SH-SY5Y (cell line): ENCODE data around the gene GABARAP.

ENCODE experiments used
- GATA2 ChIP-seq: IDR thresholded peaks from 2 replicates; pipeline ENCODE4 v1.6.1; 2011; ENCODE audit warnings: mild to moderate bottlenecking, low read depth, low read length
- GATA3 ChIP-seq: IDR thresholded peaks from 2 replicates; pipeline ENCODE4 v1.6.1; 2011; ENCODE audit warnings: low read depth, mild to moderate bottlenecking, low read length, moderate library complexity

DNA sequence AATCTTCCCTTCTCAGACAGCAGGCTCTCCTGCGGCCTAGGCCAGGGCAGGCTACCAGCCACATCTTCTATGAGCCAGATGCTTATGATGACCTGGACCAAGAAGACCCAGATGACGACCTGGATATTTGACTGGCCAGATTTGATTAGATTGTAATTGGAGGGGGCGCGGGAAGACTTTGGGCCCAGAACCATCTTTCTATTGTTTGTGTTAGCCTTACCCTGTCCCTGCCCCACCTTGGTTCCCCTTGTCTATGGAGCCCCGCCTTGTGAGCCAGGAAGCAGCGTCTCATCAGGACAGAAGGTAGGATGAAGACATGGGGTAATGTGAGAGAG lies 17.3 kb upstream of the GABARAP start:
- TF ChIP-seq GATA2: no peak
- no peak for TF ChIP-seq GATA3
